HL-60 (cell line): ENCODE measurements around the gene BET1.

Source experiments
- DNase-seq, 2 experiments: peaks; one replicate each; pipeline ENCODE4 v3.0.0-alpha.2; 2010 to 2020; ENCODE audit warnings: low read depth in 1 of 2, low spot score in 1 of 2
- H3K27ac ChIP-seq: fragments of 250-450 bp; sonication (Bioruptor Pico); replicated peaks from 2 replicates; pipeline ENCODE4 v1.5.1; 2020; ENCODE audit warnings: mild to moderate bottlenecking, moderate library complexity
- H3K27me3 ChIP-seq: fragments of 250-450 bp; sonication (Bioruptor Pico); 2 replicates; pipeline ENCODE4 v1.5.1; 2021; ENCODE audit warnings: mild to moderate bottlenecking, moderate library complexity; ENCODE audit not compliant: insufficient read depth, poor library complexity, severe bottlenecking
- H3K4me3 ChIP-seq: replicated peaks from 2 replicates; pipeline ENCODE4 v1.5.1; 2011; ENCODE audit warnings: mild to moderate bottlenecking, control low read depth, low read length; ENCODE audit not compliant: insufficient read depth
- GABPA ChIP-seq: IDR thresholded peaks from 2 replicates; pipeline ENCODE4 v1.6.1; 2012; ENCODE audit warnings: low read depth
- POLR2AphosphoS5 ChIP-seq: IDR thresholded peaks from 2 replicates; pipeline ENCODE4 v1.6.1; 2012; ENCODE audit warnings: low read depth
- SPI1 ChIP-seq: IDR thresholded peaks from 2 replicates; pipeline ENCODE4 v1.6.1; 2012; ENCODE audit warnings: low read depth, mild to moderate bottlenecking, borderline replicate concordance
- TF ChIP-seq, protein P1 (sequence below): IDR thresholded peaks from 2 replicates; pipeline ENCODE4 v1.6.1; 2012; ENCODE audit warnings: low read depth; ENCODE audit not compliant: insufficient replicate concordance
- TF ChIP-seq, protein P2 (sequence below): IDR thresholded peaks from one replicate; pipeline ENCODE4 v1.5.1; 2011; ENCODE audit warnings: low read length, control low read depth, inconsistent platforms; ENCODE audit not compliant: insufficient read depth

The BET1 gene

DNA sequence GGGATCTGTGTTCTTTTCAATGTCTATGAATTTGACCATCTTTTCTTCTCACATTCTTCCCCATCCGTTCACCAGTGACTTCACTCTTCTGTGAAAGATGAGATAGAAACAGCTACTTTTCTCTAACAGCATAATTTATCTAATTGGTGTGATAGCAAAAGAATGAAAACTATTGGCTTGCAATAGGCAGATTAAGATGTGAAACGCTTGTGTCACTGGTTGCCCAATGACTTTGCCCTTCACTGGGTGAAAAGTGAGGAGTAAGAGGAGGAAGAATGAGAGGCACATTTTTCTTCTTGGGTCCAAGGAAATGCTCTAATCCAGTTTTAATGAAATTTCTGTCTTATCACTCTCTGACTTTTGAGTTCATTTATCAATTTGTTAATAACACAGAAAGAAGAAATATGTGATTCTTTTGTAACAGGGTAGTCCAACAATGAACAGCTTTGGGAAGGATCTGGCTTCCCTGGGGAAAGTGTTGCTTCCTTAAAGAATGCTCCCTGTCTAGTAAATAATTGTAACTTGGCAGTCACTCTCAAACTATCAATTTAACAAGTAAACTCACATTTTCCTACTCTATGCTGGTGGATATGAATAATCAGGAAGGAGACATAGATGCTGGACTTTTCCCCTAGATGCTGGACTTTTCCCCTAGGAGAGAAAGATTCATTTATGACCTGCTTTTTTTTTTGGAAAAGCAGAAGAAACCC is 35.1 kb downstream of the BET1 start:
- no peaks in the 10 kb centered on the region for H3K27me3 ChIP-seq
- no peak for DNase-seq
- no peak overlapping the region for H3K4me3 ChIP-seq
- TF ChIP-seq POLR2AphosphoS5 (no peak), SPI1 (no peak), GABPA (no peak)
- TF ChIP-seq, protein P1, sequence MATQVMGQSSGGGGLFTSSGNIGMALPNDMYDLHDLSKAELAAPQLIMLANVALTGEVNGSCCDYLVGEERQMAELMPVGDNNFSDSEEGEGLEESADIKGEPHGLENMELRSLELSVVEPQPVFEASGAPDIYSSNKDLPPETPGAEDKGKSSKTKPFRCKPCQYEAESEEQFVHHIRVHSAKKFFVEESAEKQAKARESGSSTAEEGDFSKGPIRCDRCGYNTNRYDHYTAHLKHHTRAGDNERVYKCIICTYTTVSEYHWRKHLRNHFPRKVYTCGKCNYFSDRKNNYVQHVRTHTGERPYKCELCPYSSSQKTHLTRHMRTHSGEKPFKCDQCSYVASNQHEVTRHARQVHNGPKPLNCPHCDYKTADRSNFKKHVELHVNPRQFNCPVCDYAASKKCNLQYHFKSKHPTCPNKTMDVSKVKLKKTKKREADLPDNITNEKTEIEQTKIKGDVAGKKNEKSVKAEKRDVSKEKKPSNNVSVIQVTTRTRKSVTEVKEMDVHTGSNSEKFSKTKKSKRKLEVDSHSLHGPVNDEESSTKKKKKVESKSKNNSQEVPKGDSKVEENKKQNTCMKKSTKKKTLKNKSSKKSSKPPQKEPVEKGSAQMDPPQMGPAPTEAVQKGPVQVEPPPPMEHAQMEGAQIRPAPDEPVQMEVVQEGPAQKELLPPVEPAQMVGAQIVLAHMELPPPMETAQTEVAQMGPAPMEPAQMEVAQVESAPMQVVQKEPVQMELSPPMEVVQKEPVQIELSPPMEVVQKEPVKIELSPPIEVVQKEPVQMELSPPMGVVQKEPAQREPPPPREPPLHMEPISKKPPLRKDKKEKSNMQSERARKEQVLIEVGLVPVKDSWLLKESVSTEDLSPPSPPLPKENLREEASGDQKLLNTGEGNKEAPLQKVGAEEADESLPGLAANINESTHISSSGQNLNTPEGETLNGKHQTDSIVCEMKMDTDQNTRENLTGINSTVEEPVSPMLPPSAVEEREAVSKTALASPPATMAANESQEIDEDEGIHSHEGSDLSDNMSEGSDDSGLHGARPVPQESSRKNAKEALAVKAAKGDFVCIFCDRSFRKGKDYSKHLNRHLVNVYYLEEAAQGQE = no peak
- TF ChIP-seq, protein P2, sequence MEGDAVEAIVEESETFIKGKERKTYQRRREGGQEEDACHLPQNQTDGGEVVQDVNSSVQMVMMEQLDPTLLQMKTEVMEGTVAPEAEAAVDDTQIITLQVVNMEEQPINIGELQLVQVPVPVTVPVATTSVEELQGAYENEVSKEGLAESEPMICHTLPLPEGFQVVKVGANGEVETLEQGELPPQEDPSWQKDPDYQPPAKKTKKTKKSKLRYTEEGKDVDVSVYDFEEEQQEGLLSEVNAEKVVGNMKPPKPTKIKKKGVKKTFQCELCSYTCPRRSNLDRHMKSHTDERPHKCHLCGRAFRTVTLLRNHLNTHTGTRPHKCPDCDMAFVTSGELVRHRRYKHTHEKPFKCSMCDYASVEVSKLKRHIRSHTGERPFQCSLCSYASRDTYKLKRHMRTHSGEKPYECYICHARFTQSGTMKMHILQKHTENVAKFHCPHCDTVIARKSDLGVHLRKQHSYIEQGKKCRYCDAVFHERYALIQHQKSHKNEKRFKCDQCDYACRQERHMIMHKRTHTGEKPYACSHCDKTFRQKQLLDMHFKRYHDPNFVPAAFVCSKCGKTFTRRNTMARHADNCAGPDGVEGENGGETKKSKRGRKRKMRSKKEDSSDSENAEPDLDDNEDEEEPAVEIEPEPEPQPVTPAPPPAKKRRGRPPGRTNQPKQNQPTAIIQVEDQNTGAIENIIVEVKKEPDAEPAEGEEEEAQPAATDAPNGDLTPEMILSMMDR = no peak
- no peak overlapping the region for H3K27ac ChIP-seq

DNA sequence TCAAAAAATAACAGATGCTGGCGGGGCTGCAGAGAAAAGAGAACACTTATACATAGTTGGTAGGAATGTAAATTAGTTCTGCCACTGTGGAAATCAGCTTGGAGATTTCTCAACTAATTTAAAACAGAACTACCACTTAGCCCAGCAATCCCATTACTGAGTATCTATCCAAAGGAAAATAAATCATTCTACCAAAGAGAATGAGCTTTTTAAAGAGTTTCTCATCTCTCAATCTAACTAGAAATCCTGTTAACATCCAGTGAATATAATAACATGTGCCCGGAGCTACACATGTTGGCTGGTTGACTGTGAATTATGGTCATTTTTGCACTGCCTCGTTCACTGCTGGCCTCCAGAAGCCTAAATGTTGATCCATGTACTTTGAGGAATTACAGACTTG is 39.3 kb downstream of the BET1 start:
- no peak overlapping the region for H3K27ac ChIP-seq
- TF ChIP-seq SPI1 (no peak), POLR2AphosphoS5 (no peak), GABPA (no peak)
- TF ChIP-seq, protein P2 = no peak
- TF ChIP-seq, protein P1 = no peak
- no peak for DNase-seq
- no peaks in the 10 kb centered on the region for H3K27me3 ChIP-seq
- no peak overlapping the region for H3K4me3 ChIP-seq

DNA sequence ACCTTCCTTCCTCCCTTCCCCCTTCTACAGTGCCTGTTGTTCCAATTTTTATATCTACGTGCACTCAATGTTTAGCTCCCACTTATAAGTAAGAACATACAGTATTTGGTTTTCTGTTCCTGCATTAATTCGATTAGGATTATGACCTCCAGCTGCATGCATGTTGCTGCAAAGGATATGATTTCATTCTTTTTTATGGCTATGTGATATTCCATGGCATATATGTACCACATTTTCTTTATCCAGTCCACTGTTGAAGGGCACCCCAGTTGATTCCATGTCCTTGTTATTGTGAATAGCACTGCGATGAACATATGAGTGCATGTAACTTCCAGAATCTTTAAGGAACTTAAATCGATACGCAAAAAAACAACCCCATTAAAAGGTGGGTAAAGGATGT is 39.9 kb downstream of the BET1 start:
- no peak overlapping the region for H3K27ac ChIP-seq
- H3K27me3 ChIP-seq = no peaks in the 10 kb centered on the region
- no peak overlapping the region for H3K4me3 ChIP-seq
- no peak for DNase-seq
- TF ChIP-seq GABPA = no peak
- TF ChIP-seq, protein P1 = no peak
- no peak for TF ChIP-seq SPI1
- TF ChIP-seq, protein P2 = no peak
- TF ChIP-seq POLR2AphosphoS5 = no peak
